GM18520 (cell line): ENCODE measurements around the gene SMURF1.

Experiments used
- ATAC-seq: cut with Tn5 transposase; IDR thresholded peaks from one replicate; pipeline ENCODE4 v1.9.1; 2021; ENCODE audit not compliant: unreplicated experiment

Gene SMURF1

GRCh38 chr7:99008181-99008631 is 135.7 kb downstream of the SMURF1 start:
- no peak for ATAC-seq

GRCh38 chr7:99006739-99007424 is 137.0 kb downstream of the SMURF1 start:
- no peak for ATAC-seq

GRCh38 chr7:99005776-99006175 is 138.1 kb downstream of the SMURF1 start:
- no peak for ATAC-seq

- ATAC-seq: no peak
Measured at GRCh38 chr7:99004781-99005500, 139.0 kb downstream of the SMURF1 start.

- no peak for ATAC-seq
Measured at GRCh38 chr7:99004216-99004615, 139.7 kb downstream of the SMURF1 start.

GRCh38 chr7:99003419-99003818 is 140.5 kb downstream of the SMURF1 start:
- no peak for ATAC-seq

- no peak for ATAC-seq
Measured at GRCh38 chr7:99002827-99003212, 141.1 kb downstream of the SMURF1 start.

- no peak for ATAC-seq
Measured at GRCh38 chr7:99002148-99002826, 141.6 kb downstream of the SMURF1 start.

- ATAC-seq: no peak
Measured at GRCh38 chr7:99001482-99002147, 142.3 kb downstream of the SMURF1 start.

GRCh38 chr7:99000904-99001465 is 142.9 kb downstream of the SMURF1 start:
- no peak for ATAC-seq

- ATAC-seq: no peak
Measured at GRCh38 chr7:99000196-99000903, 143.6 kb downstream of the SMURF1 start.

- ATAC-seq: no peak
Measured at GRCh38 chr7:98998821-98999725, 144.8 kb downstream of the SMURF1 start.

GRCh38 chr7:98997846-98998245 is 146.1 kb downstream of the SMURF1 start:
- ATAC-seq: no peak

GRCh38 chr7:98996150-98996552 is 147.8 kb downstream of the SMURF1 start:
- ATAC-seq: no peak

GRCh38 chr7:98995523-98996149 is 148.3 kb downstream of the SMURF1 start:
- ATAC-seq: no peak

- ATAC-seq: no peak
Measured at GRCh38 chr7:98995111-98995510, 148.8 kb downstream of the SMURF1 start.

GRCh38 chr7:98994046-98994944 is 149.6 kb downstream of the SMURF1 start:
- ATAC-seq: no peak
